NCI-H345 treated with DMSO at 0.1 percent for 48 hours (cell line): Measurements from ENCODE around the gene FAAP20.

Experiments used
- DNase-seq: peaks from one replicate; lab custom pipeline; 2025; ENCODE audit not compliant: unreplicated experiment; lab: John Stamatoyannopoulos, UW

The FAAP20 gene

DNA sequence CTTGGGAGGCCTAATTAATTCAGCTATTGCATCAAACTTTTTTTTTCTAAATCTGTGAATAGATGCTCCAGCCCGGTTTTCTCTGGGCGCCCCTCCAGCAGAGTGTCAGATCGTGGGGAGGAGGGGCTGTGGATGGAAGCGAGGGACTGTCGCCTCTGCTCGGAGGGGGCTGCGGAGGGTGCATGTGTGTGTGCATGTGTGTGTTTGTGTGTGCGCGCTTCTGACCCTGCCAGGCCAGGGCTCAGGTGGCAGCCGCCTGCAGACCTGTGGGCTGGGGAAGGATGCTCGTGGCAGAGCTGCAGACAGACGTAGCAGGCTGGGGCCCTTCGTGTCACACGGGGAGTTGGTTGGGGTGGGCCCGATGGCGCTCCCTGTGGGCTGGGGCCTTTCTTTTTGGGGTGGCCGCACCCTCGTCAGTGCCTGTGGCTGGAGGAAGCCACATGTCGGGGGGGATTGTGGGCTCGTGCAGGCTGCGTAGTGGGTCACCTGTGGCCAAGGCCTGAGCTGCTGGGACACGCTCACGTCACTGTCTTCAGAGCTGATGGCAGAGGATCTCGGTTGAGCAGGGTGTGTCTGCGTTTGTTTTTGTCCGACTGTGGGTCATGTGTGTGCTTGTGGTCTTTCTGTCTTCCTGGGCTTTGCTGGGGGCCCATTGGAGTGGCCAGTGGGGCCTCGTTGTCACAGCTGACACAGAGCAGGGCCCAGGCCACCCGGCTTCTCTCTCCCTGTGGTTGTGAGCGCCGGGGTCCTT lies 36.4 kb upstream of the FAAP20 start:
- no peak for DNase-seq

DNA sequence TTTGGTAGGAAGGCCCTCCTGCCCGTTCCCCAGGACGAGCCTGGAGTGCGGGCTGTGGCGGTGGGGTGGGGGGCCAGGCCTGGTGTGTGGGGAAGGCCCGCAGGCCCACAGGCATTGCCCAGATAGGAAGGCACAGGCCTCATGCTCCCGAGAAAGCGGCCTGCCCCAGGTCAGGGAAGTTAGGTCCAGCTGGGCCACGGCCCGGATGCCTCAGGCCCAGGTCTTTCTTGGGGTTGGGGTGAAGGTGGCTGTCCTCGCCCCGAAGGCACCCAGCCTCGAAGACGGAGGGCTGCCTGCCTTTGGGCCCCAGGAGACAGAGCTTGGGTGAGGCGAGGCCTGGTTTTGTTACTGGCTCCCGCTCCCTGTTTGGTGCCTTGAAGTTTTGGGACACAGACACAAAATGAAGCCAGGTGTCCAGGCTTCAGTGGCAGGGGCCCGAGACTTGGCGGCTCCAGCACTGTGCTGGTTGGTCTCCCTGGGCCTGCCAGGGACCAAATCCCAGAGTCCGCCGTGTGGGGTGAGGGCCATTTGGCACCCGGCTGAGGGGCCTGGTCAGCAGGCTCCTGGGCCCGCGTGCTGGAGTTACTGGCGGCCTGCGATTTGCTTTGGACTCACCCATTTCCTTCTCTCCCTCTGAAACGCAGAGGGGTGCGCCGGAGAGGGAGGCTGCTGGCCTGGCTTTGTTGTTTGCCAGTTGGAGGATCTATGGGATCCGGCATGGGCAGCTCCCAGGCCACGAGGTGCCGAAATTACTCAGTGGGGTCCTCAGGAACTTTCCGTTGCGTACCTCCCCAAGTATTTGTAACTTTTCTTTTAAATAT lies 35.5 kb upstream of the FAAP20 start:
- DNase-seq, result no peak

GRCh38 chr1:2229037-2229864 lies 34.7 kb upstream of the FAAP20 start:
- DNase-seq, result no peak

DNA sequence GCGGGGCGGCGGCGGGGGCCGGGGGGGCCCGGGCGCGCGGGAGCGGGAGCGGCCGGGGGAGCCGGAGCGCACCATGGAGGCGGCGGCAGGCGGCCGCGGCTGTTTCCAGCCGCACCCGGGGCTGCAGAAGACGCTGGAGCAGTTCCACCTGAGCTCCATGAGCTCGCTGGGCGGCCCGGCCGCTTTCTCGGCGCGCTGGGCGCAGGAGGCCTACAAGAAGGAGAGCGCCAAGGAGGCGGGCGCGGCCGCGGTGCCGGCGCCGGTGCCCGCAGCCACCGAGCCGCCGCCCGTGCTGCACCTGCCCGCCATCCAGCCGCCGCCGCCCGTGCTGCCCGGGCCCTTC lies 34.1 kb upstream of the FAAP20 start:
- no peak for DNase-seq

DNA sequence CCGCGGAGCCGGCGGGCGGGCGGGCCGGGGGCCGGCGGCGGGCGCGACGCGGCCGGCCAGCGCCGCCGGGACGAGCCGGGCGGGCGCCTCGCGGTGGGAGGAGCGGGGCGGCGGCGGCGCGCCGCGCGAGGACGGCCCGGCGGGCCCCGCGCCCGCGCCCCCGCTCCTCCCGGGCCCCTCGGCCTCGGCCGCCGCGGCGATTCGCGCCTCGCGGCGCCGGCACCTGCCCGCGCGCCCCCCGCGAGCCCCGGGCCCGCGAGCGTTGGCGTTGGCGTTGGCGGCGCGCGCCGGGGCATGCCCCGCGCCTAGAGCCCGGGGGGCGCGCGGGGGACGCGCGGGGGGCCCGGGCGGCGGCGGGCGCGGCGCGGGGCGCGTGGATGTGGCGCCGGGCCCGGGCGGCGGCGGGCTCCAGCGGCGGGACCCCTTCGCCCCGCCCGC lies 33.6 kb upstream of the FAAP20 start, which contains the start of gene SKI:
Gene SKI, plus strand, starts transcription at position 163 of the 438 bp plus-strand sequence. CDS start 448 bp downstream, outside the sequence.
- DNase-seq, result no peak

- peak; percentile 91 for DNase-seq
These were observed 33.0 kb upstream of the FAAP20 start for GRCh38 chr1:2227346-2228156.

DNA sequence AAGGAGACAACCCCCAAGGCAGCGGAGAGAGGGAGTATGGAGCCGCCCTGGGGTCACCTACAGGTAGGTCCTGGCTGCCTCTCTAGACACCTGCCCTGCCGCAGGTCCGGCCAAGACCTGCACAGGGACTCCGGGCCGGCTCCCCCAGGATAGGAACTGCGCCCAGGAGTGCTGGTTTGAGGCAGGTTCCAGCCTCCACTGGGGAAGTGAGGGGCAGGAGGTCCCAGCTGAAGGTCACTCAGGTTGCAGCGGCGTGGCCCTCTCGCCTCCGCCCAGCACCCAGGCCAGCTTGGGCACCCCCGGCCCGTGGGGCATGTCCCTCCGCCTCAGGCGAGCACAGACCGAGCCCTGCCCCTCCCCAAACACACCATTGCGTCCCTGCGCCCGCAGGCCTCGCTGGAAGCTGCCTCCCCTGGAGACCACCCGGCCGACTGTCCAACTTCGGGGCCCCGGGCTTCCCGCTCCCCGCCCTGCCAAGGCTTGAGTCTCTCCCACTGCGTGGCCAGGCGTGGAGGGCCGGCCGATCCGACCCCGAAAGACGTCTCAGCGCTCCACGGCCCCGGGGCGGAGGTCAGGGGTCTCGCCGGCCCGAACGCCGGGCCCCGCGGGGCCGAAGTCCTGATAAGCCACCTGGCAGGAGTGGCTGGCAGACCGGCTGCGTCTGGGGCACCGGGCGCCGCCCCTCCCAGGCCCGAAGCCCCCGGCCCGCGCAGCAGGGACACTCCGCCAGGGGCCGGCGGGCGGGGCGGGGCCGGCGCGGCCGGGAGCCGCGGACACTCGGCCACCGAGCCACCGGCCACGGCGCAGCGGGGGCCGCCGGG lies 32.2 kb upstream of the FAAP20 start:
- no peak for DNase-seq

- no peak for DNase-seq
These were observed 30.3 kb upstream of the FAAP20 start for GRCh38 chr1:2224631-2225428.

- no peak for DNase-seq
These were observed 29.6 kb upstream of the FAAP20 start for GRCh38 chr1:2224170-2224584.

DNA sequence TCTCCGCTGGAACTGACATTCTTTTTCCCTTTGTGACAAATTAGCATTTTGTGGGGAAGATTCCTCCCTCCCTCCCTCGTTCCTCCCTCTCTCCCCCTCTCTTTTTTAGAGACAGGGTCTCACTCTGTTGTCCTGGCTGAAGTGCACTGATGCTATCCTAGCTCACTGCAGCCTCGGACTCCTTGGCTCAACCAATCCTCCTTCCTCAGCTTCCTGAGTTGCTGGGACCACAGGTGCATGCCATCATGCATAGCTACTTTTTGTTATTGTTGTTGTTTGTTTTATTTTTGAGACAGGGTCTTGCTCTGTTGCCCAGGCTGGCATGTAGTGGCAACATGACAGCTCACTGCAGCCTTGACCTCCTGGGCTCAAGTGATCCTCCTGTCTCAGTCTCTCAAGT lies 26.7 kb upstream of the FAAP20 start:
- no peak for DNase-seq

DNA sequence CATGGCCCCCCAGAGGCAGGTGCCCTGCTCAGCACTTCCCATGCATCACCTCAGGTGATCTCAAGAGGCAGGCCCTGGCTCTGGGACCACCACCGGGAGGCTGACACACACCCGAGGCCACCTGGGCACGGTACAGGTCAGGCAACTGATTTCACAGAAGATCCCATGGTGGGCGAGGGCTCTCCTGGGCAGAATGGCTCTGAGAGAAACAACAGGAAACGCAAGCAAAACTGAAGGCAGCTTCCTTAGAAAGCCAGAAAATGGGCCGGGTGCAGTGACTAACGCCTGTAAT lies 22.1 kb upstream of the FAAP20 start:
- DNase-seq, result no peak

DNA sequence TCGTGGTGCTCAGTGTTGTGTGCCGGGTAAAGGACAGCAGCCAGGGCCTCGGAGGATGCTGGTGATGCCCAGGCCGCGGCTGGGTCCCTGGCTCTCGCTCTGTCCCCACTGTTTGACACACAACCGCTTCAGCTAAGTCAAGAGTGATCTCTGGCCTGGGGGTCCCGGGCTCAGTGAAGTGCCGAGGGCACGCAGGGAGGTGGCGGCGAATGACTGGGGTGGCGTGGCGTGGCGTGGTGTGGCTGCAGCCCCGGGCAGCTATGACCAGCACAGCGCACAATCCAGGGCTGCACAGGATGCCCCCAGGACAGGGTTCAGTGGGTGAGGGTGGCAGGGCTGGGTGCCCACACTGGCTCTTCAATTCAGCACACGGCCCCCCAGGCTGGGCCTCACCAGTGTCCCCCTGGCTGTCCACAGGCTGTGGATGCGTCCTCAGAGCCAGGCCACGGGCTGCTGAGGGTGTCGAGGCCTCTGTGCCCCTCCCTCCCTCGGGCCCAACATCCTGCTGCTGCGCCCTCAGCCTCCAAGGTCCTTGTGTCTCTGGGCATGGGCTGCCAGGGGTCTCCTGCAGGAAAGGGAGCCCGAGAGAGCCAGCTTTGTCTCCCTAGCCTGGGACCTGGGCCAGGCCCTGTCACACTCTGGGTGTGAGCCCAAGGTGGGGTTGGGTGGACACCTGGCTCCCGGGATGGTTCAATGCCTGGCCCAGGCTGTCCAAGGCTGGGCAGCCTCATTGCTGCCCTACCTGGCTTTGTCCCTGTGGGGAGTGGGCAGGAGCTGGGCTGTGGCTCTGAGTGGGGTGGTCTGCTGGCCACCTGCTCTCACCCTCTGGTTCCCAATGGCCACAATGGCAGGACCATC lies 21.6 kb upstream of the FAAP20 start:
- no peak for DNase-seq

DNA sequence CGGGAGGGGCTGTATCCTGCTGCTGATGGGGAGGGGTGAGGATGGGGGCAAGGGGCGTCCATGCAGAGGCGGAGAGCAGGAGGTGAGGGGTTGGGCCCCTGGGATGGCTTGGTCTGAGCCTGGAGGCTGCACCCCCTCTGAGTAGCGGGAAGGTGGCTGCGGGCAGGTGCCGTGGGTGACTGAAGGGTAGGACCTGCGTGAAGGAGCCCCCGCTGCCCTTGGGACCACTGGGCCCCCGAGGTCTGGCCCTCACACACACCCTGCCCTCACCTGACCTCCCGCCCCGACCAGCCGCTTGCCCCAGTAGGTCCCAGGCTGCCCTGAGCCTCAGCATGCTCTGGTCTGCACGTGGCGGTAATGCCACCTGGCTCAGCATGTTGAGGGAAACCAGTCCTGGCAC lies 20.8 kb upstream of the FAAP20 start:
- no peak for DNase-seq

GRCh38 chr1:2214541-2215241 lies 20.1 kb upstream of the FAAP20 start:
- DNase-seq, result no peak

GRCh38 chr1:2213576-2214505 lies 19.3 kb upstream of the FAAP20 start:
- no peak for DNase-seq
